ENCODE data around the gene TNRC6C. TPM values are rescaled to one million over a fixed set of nuclear protein-coding genes. Genes with fewer than 3 reads are reported as not detected.
"Not testable (repeated sequence)": the region's sequence is repeated elsewhere in the genome, so short reads cannot be mapped to it uniquely, and the experiment has no call there.

TNRC6C gene
- total and polyA plus RNA-seq, 9 of the 15 experiments (the other 6 are each of a cell fraction or from before 2014, with no cell fraction given), result 0.20 to 4.9 (median 2.3) TPM

- TF ChIP-seq TRIM25 (IDR thresholded peaks at IDR 0.05; ENCODE audit: borderline replicate concordance) (0 out of 2 replicates have a peak, but pooled peaks have one; percentile 20), SMARCE1 (IDR thresholded peaks at IDR 0.05) (0 out of 2 replicates have a peak, but pooled peaks have one; percentile 59), ZNF592 (IDR thresholded peaks at IDR 0.05) (peak; percentile 58; the same call in 1 of the 2 replicates), KDM5B (IDR thresholded peaks at IDR 0.05; ENCODE audit: insufficient replicate concordance, low read depth, low read length) (peak; percentile 24), ATF1 (tag; IDR thresholded peaks at IDR 0.05) (0 out of 2 replicates have a peak, but pooled peaks have one; percentile 11), ARID2 (IDR thresholded peaks at IDR 0.05) (0 out of 2 replicates have a peak, but pooled peaks have one; percentile 1), ZEB2 (IDR thresholded peaks at IDR 0.05) (0 out of 2 replicates have a peak, but pooled peaks have one; percentile 18), EP400 (IDR thresholded peaks at IDR 0.05) (peak; percentile 50; the same call in 1 of the 2 replicates), SMARCA4 (IDR thresholded peaks at IDR 0.05) (0 out of 2 replicates have a peak, but pooled peaks have one; percentile 36), SMARCA5 (IDR thresholded peaks at IDR 0.05) (peak; percentile 81)
- TF ChIP-seq, protein P1, sequence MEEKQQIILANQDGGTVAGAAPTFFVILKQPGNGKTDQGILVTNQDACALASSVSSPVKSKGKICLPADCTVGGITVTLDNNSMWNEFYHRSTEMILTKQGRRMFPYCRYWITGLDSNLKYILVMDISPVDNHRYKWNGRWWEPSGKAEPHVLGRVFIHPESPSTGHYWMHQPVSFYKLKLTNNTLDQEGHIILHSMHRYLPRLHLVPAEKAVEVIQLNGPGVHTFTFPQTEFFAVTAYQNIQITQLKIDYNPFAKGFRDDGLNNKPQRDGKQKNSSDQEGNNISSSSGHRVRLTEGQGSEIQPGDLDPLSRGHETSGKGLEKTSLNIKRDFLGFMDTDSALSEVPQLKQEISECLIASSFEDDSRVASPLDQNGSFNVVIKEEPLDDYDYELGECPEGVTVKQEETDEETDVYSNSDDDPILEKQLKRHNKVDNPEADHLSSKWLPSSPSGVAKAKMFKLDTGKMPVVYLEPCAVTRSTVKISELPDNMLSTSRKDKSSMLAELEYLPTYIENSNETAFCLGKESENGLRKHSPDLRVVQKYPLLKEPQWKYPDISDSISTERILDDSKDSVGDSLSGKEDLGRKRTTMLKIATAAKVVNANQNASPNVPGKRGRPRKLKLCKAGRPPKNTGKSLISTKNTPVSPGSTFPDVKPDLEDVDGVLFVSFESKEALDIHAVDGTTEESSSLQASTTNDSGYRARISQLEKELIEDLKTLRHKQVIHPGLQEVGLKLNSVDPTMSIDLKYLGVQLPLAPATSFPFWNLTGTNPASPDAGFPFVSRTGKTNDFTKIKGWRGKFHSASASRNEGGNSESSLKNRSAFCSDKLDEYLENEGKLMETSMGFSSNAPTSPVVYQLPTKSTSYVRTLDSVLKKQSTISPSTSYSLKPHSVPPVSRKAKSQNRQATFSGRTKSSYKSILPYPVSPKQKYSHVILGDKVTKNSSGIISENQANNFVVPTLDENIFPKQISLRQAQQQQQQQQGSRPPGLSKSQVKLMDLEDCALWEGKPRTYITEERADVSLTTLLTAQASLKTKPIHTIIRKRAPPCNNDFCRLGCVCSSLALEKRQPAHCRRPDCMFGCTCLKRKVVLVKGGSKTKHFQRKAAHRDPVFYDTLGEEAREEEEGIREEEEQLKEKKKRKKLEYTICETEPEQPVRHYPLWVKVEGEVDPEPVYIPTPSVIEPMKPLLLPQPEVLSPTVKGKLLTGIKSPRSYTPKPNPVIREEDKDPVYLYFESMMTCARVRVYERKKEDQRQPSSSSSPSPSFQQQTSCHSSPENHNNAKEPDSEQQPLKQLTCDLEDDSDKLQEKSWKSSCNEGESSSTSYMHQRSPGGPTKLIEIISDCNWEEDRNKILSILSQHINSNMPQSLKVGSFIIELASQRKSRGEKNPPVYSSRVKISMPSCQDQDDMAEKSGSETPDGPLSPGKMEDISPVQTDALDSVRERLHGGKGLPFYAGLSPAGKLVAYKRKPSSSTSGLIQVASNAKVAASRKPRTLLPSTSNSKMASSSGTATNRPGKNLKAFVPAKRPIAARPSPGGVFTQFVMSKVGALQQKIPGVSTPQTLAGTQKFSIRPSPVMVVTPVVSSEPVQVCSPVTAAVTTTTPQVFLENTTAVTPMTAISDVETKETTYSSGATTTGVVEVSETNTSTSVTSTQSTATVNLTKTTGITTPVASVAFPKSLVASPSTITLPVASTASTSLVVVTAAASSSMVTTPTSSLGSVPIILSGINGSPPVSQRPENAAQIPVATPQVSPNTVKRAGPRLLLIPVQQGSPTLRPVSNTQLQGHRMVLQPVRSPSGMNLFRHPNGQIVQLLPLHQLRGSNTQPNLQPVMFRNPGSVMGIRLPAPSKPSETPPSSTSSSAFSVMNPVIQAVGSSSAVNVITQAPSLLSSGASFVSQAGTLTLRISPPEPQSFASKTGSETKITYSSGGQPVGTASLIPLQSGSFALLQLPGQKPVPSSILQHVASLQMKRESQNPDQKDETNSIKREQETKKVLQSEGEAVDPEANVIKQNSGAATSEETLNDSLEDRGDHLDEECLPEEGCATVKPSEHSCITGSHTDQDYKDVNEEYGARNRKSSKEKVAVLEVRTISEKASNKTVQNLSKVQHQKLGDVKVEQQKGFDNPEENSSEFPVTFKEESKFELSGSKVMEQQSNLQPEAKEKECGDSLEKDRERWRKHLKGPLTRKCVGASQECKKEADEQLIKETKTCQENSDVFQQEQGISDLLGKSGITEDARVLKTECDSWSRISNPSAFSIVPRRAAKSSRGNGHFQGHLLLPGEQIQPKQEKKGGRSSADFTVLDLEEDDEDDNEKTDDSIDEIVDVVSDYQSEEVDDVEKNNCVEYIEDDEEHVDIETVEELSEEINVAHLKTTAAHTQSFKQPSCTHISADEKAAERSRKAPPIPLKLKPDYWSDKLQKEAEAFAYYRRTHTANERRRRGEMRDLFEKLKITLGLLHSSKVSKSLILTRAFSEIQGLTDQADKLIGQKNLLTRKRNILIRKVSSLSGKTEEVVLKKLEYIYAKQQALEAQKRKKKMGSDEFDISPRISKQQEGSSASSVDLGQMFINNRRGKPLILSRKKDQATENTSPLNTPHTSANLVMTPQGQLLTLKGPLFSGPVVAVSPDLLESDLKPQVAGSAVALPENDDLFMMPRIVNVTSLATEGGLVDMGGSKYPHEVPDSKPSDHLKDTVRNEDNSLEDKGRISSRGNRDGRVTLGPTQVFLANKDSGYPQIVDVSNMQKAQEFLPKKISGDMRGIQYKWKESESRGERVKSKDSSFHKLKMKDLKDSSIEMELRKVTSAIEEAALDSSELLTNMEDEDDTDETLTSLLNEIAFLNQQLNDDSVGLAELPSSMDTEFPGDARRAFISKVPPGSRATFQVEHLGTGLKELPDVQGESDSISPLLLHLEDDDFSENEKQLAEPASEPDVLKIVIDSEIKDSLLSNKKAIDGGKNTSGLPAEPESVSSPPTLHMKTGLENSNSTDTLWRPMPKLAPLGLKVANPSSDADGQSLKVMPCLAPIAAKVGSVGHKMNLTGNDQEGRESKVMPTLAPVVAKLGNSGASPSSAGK (IDR thresholded peaks at IDR 0.05), result 0 out of 2 replicates have a peak, but pooled peaks have one; percentile 75
- not testable (repeated sequence) for TF ChIP-seq ATF1 (CRISPR knock-in tag; IDR thresholded peaks at IDR 0.05)
Observed at GRCh38 chr17:78139861-78140168, 181.3 kb downstream of the TNRC6C start (continued).
